Globus pallidus (tissue), 1 donor: ENCODE measurements around the gene PCGF1.

Source experiments
- DNase-seq: peaks from one replicate; pipeline ENCODE4 v3.0.0-alpha.2; 2015; ENCODE audit warnings: low spot score

PCGF1 gene

DNA sequence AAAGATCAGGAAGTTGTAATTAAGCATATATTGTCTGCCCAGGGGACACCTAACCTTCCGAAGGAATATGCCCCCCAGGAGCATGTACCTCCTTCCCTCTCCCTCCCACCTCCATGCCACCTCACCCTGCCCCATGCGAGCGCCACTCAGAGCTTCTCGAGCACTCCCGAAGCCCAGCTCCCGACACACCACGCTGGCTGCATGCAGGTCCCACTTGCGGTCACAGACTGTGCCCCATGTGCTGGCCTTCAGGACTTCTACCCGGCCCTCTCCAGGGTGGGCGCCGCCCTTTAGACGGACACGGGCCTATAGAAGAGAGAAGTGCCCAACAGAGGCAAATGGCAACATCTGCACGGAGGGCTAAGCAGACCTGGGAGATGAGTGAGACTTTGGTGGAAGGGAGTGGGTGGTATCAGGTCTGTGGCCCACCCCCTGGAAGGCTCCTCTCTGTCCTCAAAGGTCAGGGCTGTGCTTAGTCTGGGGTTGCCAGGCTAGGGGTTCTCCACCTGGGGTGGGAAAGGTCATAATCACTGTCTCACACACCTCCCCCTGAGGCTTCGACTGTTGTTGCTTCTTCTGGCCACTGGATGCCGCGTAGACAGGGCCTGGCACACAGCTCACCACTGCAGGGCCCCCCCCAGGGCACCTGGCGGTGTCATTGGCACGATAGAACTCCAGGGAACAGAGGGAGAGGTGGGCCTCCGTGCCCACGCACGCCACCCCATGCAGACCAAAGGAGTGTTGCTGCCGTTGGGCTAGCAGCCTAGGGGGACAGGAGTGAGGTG lies 28.9 kb upstream of the PCGF1 start:
- DNase-seq = no peak

- no peak for DNase-seq
Observed at GRCh38 chr2:74535440-74535965, 28.0 kb upstream of the PCGF1 start.

DNA sequence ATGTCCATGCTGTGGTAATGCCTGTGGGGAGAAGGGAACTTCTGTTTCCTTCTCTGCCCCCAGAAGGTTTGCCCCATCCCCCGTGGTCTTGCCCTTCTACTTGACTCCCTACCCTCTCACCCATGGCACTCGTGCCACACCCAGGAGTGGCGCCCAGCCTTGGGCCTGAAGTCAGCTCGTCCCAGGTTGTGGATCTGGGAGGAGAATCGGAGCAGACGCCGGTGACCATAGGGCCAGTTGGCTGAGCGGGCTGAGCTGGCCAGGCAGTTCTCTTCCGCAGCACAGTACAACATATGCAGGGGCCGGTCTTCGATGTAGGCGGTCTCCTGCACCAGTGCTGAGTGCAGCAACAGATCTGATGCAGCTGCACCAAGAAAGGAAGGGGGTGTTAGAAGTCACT lies 26.9 kb upstream of the PCGF1 start:
- no peak for DNase-seq

DNA sequence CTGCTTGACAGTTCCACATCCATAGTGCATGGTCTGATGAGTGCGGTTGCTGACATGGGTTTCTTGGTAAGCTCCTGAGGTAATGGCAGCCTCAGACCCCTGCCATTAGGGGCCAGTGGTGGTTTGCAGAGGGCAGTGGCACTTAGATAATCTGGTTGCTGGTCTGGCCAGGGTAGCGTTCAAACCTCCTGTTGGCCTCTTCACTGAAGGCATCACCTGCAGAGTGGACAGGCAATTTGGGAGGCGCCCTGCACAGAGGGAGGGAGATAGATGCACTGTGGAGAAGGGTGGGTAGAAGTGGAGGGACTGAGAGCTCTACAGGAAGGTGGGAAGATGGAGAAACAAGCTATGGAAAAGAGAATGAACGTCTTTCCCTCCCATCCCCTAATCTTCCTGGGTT lies 26.0 kb upstream of the PCGF1 start:
- no peak for DNase-seq

- DNase-seq = no peak
Observed at GRCh38 chr2:74532222-74532621, 24.7 kb upstream of the PCGF1 start.

DNA sequence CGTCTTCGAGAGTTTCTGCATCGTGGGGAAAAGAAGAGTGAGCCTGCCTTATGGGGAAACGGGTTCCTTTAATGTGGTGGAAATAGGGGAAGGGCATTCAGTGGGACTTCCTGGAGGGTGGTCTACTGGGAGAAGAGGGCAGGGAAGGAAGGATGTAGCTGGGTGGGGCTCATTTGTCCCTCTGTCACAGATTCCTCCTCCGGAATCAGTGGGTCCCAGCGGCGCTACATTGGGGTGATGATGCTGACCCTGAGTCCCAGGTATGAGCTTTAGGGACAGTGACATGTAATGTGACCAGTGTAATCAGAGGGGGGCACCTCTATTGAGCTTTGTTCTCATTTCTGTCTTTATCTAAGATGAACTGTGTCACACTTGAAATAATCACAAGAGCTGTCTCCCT lies 24.2 kb upstream of the PCGF1 start:
- no peak for DNase-seq

DNA sequence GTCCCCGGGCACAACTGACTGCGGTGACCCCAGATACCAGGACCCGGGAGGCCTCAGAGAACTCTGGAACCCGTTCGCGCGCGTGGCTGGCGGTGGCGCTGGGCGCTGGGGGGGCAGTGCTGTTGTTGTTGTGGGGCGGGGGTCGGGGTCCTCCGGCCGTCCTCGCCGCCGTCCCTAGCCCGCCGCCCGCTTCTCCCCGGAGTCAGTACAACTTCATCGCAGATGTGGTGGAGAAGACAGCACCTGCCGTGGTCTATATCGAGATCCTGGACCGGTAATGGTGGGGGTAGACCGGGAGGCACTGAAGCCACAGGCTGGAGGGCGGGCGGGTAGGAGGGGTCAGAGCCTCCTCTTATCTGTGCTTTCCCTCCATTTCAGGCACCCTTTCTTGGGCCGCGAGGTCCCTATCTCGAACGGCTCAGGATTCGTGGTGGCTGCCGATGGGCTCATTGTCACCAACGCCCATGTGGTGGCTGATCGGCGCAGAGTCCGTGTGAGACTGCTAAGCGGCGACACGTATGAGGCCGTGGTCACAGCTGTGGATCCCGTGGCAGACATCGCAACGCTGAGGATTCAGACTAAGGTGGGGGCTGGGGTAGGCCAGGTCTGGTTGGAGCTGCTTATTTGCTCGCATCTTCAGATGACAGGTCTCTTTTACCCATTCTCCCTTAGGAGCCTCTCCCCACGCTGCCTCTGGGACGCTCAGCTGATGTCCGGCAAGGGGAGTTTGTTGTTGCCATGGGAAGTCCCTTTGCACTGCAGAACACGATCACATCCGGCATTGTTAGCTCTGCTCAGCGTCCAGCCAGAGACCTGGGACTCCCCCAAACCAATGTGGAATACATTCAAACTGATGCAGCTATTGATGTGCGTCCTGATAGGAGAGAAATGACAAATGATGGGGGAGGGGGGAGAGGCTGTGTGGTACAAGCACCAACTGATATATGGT lies 23.0 kb upstream of the PCGF1 start:
- DNase-seq = no peak

GRCh38 chr2:74529357-74530238 lies 22.1 kb upstream of the PCGF1 start, which contains the start of the genes AUP1 and HTRA2:
Gene AUP1 (minus strand): TSS chr2:74529706. CDS start chr2:74529629, 77 bp downstream.
Gene HTRA2 (plus strand): TSS chr2:74529933. CDS start chr2:74530007, 74 bp downstream.
- DNase-seq = peak; percentile 98

- DNase-seq = no peak
Observed at GRCh38 chr2:74528600-74529356, 21.3 kb upstream of the PCGF1 start.

DNA sequence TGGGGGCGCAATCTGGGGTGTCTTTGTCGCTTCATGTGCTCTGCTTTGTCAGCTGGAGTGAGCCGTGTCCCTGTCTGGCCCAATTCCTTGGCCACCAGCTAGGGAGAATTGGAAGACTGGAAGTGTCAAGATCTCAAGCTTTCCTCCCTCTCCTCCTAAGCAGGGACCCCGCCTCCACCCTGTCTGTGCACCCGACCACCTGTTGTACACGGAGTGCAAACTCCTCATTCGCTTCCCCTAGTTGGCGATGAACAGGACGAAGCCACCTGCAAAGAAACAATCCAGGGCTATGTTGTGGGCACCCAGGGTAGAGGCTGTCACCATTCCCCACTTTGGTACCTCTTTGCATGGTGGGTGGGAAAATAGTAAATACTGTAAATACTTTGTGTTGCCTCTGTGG lies 20.2 kb upstream of the PCGF1 start:
- no peak for DNase-seq

DNA sequence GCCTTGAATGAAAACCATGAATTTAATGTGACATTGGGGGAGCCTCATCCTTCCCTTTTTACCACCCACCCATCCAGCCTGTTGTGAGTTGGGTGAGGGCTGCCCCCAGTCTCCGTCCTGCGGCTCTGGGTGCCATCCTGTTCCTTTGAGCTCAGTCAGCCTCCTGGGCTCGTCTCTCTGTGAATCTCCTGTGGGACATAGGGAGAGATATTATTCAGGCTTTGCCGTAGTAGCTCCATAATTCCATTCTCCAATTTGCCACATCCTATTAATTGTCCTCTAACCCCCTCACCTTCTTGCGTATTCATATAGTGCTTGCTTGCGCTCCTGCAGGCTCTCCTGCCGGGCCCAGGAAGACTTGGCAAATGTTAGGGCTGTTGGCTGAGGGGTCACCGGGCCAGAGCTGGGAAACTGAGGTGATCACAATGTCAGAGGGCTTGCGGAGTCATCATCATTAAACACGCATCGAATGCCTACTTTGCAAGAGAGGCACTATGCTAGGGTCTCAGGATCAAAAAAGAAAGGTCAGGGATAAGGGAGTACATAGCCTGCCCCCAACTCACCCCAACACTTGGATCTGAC lies 19.2 kb upstream of the PCGF1 start:
- no peak for DNase-seq

- DNase-seq = no peak
Observed at GRCh38 chr2:74525717-74526648, 18.5 kb upstream of the PCGF1 start, which contains the start of gene DQX1. Gene DQX1 (minus strand): TSS chr2:74526231. CDS start chr2:74525729, 502 bp downstream.

DNA sequence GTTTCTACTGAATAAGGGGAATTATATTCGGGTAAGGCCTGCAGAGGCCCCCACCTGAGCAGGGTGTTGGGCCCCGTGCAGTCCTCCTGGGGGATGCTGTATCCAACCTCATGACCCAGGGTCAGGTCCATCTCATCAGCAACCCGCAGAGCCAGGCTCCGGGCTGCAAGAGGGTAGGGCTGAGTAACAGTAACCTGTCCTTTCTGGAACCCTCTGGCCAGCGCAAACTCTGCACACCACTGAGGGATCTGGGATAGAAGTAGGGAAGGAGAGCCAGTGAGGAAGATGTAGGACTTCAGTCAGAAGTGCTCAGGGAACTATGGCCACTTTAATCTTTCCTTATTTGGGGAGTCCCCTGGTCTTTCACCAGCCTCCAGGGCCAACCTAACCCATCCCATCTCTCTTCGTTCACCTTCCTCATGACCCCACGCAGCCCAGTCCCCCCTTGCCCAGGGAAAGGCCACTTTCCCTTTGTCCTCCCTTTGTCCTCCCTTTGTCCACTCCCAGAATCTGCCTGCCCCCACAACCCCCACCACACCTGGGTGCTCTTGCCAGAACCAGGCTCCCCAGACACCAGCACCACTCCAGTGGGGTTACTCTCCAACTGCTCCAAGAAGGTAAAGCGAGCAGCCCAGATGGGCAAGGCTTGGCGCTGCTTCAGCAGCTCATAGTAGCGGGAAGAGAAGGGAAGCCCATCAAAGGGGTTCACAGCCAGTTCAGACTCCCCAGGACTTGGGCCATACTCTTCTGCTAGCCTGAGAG lies 17.6 kb upstream of the PCGF1 start:
- no peak for DNase-seq

DNA sequence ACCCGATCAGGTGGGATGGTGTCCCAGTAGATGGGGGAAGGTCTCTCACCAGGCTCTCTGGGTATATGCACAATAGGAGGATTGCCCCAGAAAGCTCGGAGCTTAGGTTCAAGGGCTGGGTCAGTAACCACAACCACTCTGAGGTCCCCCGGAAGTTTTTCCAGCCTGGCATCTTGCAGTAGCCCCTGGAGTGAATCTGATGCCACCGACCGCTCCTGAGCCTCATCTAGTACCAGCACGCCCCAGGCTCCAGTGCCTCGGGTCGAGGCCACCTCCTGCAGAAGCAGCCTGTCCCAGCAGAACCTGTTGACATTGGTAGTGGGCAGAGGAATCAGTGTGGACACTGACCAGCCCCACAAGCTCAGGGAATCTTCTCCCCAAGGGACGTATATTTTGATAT lies 16.5 kb upstream of the PCGF1 start:
- DNase-seq = no peak

DNA sequence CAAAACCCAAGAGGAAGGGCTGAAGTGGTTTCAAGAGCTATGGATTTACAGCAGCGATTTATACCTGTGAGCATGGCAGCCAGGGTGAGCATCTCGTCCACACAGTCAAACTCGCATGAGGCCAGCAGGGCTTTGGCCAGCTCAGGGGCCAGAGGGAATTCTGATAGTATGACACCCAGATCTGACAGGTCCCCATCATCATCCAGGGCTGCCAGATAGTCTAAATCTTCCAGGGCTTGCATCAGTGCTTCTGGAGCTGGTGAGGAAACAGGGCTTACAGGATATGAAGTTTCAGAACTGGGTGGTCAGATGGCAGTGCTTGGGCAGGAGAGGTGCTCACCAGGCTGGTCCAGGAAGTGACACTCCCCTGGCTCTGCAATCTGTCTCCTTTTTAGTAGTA lies 15.0 kb upstream of the PCGF1 start:
- no peak for DNase-seq

- DNase-seq = no peak
Observed at GRCh38 chr2:74516650-74517049, 9.2 kb upstream of the PCGF1 start.

DNA sequence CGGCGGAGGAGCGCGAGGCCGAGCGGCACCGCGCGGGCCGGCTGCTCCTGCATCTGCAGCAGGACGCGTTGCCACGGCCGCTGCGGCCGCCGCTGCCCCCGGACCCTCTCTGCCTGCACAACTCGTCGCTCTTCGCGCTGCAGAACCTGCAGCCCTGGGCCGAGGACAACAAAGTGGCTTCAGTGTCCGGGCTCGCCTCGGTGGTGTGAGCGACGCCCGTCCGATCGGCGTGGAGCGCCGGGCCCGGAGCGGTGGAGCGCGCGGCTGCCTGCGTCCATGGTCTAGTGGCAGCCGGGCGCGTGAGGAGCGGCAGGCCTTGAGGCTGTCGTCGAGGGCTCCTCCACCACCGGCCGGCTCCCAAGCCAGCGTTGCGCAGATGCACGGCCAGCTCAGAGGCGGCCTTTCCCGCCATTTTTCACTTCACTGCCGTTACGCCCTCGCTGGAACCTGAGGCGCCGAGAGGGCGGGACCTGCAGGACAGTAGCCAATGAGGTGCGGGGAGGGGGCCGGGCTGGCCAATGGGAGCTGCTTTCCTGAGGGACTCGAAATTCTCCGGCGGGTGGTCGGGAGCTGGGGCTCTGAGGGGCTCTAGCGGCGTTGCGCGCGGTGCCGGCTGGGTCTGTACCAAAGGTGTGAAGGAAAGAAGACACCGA lies 8.6 kb upstream of the PCGF1 start:
- peak; percentile 37 for DNase-seq
